Measurements from ENCODE around the gene RNF225.
A peak's percentile ranks its signal among the peaks of the same experiment; 100 is the strongest.

RNF225 gene

GRCh38 chr19:58409010-58409790 lies 13.7 kb downstream of the RNF225 start:
- peak; percentile 41 for DNase-seq (ENCODE audit: low spot score)

- DNase-seq (ENCODE audit: low spot score): no peak
These were observed 21.1 kb downstream of the RNF225 start for GRCh38 chr19:58416604-58417003.

GRCh38 chr19:58417071-58417470 lies 21.6 kb downstream of the RNF225 start:
- DNase-seq (ENCODE audit: low spot score): no peak

- no peak for DNase-seq (ENCODE audit: low spot score)
These were observed 33.2 kb downstream of the RNF225 start for GRCh38 chr19:58428617-58429016.

- no peak for DNase-seq (ENCODE audit: low spot score)
These were observed 34.3 kb downstream of the RNF225 start for GRCh38 chr19:58429745-58430144.

GRCh38 chr19:58434217-58434616 lies 38.8 kb downstream of the RNF225 start:
- DNase-seq (ENCODE audit: low spot score): no peak

- peak; percentile 98 for DNase-seq (ENCODE audit: low spot score)
These were observed 44.4 kb downstream of the RNF225 start, which contains the start of gene ZNF132 for GRCh38 chr19:58439576-58440554. ZNF132 (minus strand) TSS chr19:58440153; CDS start chr19:58439821, 332 bp downstream.

- no peak for DNase-seq (ENCODE audit: low spot score)
These were observed 45.1 kb downstream of the RNF225 start for GRCh38 chr19:58440556-58440955.

- DNase-seq (ENCODE audit: low spot score): peak; percentile 42
These were observed 47.5 kb downstream of the RNF225 start for GRCh38 chr19:58442986-58443385.
